HG03558 (cell line): ENCODE results near the gene AP5Z1.

Experiments used
- ATAC-seq: cut with Tn5 transposase; IDR thresholded peaks from one replicate; pipeline ENCODE4 v1.9.1; 2021; ENCODE audit warnings: moderate number of reproducible peaks; ENCODE audit not compliant: unreplicated experiment; ENCODE audit errors: extremely low read depth

AP5Z1 gene

GRCh38 chr7:4765776-4766490 is 9.5 kb upstream of the AP5Z1 start:
- ATAC-seq, result no peak

GRCh38 chr7:4766666-4767519 is 8.5 kb upstream of the AP5Z1 start:
- ATAC-seq, result no peak

- no peak for ATAC-seq
These were observed 6.5 kb upstream of the AP5Z1 start for GRCh38 chr7:4768597-4769569.

- ATAC-seq, result no peak
These were observed 5.7 kb upstream of the AP5Z1 start for GRCh38 chr7:4769761-4770160.

- no peak for ATAC-seq
These were observed 4.5 kb upstream of the AP5Z1 start for GRCh38 chr7:4770886-4771285.

GRCh38 chr7:4771737-4772136 is 3.7 kb upstream of the AP5Z1 start:
- no peak for ATAC-seq

- ATAC-seq, result no peak
These were observed 3.1 kb upstream of the AP5Z1 start for GRCh38 chr7:4772306-4772705.

GRCh38 chr7:4774007-4774406 is 1.4 kb upstream of the AP5Z1 start:
- ATAC-seq, result no peak

- ATAC-seq, result no peak
These were observed 669 bp upstream of the AP5Z1 start for GRCh38 chr7:4774658-4775249.

GRCh38 chr7:4775848-4776623 is 613 bp downstream of the AP5Z1 start:
- no peak for ATAC-seq

GRCh38 chr7:4779118-4779517 is 3.7 kb downstream of the AP5Z1 start:
- no peak for ATAC-seq

- ATAC-seq, result no peak
These were observed 6.1 kb downstream of the AP5Z1 start for GRCh38 chr7:4781366-4782069.

GRCh38 chr7:4782333-4783291 is 7.2 kb downstream of the AP5Z1 start:
- no peak for ATAC-seq

GRCh38 chr7:4783292-4783652 is 7.8 kb downstream of the AP5Z1 start:
- no peak for ATAC-seq

GRCh38 chr7:4783762-4784351 is 8.4 kb downstream of the AP5Z1 start:
- no peak for ATAC-seq

GRCh38 chr7:4784799-4785198 is 9.4 kb downstream of the AP5Z1 start:
- no peak for ATAC-seq

- ATAC-seq, result no peak
These were observed 9.9 kb downstream of the AP5Z1 start for GRCh38 chr7:4785371-4785770.
